Omental fat pad (tissue), 4 donors: Measurements from ENCODE around the gene TRAF2. TPM values are rescaled to one million over a fixed set of nuclear protein-coding genes. Genes with fewer than 3 reads are reported as not detected.
"Not testable (repeated sequence)": the region's sequence is repeated elsewhere in the genome, so short reads cannot be mapped to it uniquely, and the experiment has no call there.

ENCODE experiments used
- ATAC-seq: fragments of 150-250 bp; one replicate; pipeline ENCODE4 v1.9.1; 2016; ENCODE audit warnings: mild to moderate bottlenecking, moderate library complexity; ENCODE audit not compliant: low FRiP score
- DNase-seq: peaks from one replicate; pipeline ENCODE4 v3.0.0-alpha.2; 2019; ENCODE audit warnings: low spot score
- CTCF ChIP-seq, 3 donors: fragments of 450-650 bp; IDR thresholded peaks; one replicate each; pipeline ENCODE4 v1.5.1; 2016 to 2017; ENCODE audit warnings: antibody characterized with exemption in 3 of 3, mild to moderate bottlenecking in 3 of 3, moderate library complexity in 2 of 3
- total RNA-seq, 4 donors: library from RNA; depleted of rRNA; stranded (reverse); fragments of >200 nt; gene quantifications; one replicate each; pipeline ENCODE4 v1.1.0, GENCODE V29; 2016

TRAF2 gene
- total RNA-seq, 4 donors from 2014 or later = 3.2 to 9.1 (median 5.1) TPM

DNA sequence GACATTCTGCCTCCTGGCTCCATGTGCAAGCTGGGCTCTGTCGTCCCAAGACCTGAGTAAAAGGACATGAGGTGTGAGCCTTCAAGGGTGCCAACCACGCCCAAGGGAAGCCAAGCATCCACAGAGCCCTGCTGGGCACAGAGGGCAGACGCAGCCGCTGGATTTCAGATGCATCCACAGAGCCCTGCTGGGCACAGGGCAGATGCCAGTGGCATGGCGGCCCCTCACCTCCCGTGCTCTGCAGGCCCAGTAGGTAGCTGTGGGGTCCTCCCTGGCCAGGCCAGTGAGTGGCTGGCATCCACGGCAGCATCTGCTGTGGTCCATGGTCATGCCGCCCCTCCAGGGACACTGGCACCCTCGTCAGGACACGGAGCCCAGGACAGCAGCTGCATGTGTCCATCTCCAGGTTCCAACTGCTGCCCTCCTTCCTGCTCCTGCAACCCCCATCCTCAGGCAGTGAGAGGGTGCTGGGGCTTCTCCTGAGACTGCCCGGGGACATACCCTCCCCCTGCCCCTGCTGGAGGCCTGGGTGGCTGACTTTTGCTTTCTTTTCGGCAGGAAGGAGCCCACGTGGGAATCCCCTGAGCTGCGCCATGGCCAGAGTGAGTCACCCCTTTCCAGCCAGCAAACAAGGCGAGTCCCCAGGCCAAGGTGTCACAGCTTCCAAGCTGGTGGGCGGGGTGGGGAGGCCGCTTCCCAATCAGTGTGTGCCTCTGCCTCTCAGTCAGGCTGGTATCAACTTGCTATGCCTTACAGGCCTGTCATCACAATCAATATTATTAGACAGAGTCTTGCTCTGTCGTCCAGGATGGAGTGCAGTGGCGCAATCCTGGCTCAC lies 4.0 kb upstream of the TRAF2 start:
- no peak for ATAC-seq
- DNase-seq = no peak
- TF ChIP-seq CTCF (IDR thresholded peaks at IDR 0.05) = no peak

- DNase-seq, ATAC-seq: not testable (repeated sequence)
Measured at GRCh38 chr9:136882947-136883283, 3.4 kb upstream of the TRAF2 start.

DNA sequence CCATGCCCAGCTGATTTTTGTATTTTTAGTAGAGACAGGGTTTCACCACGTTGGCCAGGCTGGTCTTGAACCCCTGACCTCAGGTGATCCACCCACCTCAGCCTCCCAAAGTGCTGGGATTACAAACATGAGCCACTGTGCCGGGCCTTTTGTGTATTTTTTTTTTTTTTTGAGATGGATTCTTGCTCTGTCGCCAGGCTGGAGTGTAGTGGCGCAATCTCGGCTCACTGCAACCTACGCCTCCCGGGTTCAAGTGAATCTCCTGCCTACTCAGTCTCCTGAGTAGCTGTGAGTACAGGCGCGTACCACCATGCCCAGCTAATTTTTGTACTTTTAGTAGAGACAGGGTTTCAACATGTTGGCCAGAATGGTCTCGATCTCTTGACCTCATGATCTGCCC lies 2.6 kb upstream of the TRAF2 start:
- not testable (repeated sequence) for ATAC-seq, DNase-seq

DNA sequence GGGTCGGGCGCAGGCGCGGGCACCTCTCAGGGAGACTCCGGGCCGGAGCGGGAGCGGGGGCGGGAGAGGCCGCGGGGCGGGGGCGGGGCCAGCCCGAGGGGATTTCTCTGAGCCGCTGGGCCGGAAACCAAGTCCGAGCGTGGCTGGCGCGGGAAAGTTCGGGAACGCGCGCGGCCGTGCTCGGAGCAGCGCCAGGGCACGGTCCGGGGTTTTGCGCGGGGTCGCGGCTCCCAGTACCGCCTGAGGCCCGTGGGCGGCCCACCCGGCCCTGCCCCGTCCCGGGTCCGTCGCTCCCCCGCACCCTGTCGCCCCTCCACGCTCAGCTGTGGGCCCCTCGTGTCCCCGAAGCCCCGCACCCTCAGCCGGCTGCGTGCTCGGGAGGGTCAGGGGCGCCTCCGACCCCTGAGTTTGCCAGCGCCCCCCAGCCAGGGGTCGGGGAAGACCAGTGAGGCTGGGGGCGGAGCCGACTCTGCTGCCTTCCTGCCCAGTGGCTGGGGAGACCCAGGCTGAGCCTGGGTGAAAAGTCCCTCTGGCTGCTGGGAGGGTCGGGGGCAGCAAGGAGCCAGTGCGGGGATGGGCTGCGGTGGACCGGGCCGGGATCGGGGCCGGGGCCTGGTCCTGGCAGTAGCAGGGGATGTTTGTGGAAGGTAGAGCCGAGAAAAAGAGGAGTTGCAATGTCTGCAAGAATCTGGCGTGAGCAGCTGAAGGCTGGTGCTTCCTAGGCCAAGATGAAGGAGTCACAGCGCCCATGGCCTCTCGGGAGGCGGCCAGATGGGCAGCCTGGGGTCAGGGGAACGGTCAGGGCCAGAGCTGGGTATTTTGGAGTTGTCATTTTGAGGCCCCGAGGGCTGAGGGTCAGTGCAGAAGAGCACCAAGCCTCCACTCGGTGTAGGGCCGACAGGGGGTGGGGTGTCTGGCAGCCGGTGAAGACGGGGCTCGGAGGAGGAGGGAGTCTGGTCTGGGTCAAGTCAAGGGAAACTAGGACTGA lies 588 bp downstream of the TRAF2 start:
- TF ChIP-seq CTCF (IDR thresholded peaks at IDR 0.05) = no peak
- DNase-seq (no peak), ATAC-seq (peak; percentile 65)

DNA sequence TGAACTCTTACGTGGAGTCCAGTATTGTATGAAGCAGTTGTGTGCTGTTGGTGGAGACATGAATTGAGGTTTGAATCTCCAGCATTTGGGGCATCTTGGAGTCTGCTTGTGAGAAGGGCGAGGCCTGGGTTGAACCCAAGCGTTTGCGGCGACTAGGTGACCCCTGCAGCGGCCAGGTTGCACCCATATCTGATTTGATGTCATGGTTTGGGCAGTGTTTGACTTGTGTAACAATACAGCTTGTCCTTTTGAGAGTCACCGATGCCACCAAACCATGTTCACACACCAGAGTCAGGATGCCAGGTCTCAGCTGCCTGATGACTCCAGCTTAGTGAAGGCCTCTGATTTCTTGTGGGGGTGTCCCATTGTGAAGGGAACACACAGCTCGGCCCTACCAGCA lies 2.1 kb downstream of the TRAF2 start:
- ATAC-seq = no peak
- no peak for DNase-seq
- TF ChIP-seq CTCF (IDR thresholded peaks at IDR 0.05) = no peak

GRCh38 chr9:136889858-136890257 lies 3.5 kb downstream of the TRAF2 start:
- DNase-seq (no peak), ATAC-seq (no peak)
- TF ChIP-seq CTCF (IDR thresholded peaks at IDR 0.05) = no peak

GRCh38 chr9:136890661-136891060 lies 4.3 kb downstream of the TRAF2 start:
- ATAC-seq (no peak), DNase-seq (no peak)
- no peak for TF ChIP-seq CTCF (IDR thresholded peaks at IDR 0.05)
